Epidermal melanocyte (primary cell): Measurements from ENCODE around the gene CHST11.
"Not testable (repeated sequence)": the region's sequence is repeated elsewhere in the genome, so short reads cannot be mapped to it uniquely, and the experiment has no call there.

Experiments
- DNase-seq: peaks from one replicate; pipeline ENCODE4 v3.0.0; 2011; ENCODE audit warnings: low spot score; ENCODE audit not compliant: insufficient read length

CHST11 gene

DNA sequence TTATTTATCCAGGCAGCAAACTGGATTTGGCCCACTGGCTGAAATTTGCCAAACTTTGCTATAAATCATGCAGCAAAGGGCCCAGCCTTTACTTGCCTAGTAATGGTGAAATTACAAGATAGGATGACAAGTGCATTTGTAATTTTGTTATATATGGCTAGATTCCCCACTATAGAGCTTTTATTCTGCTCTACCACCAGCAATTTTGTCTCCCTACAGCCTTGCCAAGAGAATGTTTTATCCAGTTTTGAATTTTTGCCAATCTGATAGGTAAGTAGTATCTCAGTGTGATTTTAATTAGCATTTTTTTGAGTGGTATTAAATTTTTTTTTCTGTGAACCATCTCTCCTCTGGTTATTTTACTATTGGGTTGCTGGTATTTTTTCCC lies 339.7 kb downstream of the CHST11 start:
- DNase-seq = no peak

DNA sequence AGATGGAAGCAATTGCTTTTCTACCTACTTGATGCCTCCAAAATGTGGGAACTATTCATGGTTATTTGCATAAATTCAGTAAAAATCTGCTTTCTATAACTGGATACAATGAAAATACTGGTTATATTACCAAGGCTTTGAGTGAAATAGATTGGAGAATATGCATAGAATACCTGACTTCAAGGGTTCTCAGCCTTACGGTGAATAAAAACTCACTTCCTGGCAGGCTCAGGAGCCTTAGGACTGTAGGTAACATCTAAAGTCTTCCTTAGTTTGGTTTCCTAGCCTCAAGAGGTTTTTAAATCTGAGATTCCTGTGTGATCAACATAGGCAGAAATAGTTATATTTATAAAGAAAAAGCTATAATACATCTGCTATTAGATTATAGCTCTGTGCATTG lies 342.7 kb downstream of the CHST11 start:
- DNase-seq = no peak

DNA sequence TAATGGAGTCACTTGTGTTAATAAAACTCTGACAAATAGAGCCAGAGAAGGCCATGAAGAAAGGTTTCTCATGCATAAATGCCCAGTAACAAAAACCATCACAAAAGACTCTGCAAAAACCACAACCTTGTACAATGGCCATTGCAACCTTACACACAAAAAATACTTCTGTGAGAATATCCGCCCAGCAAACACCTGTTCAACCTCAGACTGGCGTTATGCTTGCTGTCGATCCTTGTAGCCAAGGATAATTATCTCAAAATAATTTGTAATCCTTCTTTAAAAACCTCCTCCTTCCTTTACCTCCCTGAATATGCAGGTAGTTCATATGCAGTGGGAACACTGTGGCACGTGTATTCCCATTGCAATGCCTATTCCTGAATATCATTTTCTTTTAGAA lies 344.3 kb downstream of the CHST11 start:
- DNase-seq = no peak

DNA sequence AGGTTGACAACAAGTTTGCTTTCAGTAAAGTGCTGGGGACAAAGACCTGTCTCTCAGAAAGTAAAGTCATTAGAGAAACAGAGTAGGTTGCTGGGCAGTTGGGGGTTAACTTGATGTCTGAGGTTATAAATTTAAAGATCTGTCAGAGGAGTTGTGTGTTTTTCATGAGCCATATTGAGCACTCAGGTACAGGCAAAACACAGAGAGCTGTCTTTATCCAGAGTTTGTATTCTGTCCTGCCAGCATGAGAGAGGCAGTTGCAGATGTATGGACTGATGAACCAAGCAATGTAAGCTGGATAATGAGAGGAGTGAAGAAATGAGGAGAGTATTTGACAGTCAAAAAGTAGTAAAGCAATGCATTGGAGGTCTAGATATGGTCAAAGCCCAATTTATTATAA lies 344.7 kb downstream of the CHST11 start:
- DNase-seq = no peak

DNA sequence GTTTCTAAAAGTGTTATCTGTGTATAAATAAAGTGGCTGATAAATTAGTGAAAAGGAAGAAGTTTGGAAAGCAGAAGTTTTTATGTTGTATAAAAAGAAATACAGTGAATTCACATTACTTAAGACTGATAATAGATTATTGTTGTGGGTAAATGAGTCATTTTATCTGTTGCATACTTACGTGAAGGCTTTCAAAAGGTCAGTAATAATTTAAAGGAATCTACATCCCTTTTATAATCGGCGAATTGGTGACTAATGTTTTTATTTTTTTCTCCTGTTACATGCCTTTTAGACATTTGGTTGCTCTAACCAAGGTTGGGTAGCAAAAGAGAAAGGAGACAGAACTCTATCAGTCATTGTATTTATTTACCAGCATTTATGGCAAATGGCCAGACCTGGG lies 345.5 kb downstream of the CHST11 start:
- DNase-seq = no peak

DNA sequence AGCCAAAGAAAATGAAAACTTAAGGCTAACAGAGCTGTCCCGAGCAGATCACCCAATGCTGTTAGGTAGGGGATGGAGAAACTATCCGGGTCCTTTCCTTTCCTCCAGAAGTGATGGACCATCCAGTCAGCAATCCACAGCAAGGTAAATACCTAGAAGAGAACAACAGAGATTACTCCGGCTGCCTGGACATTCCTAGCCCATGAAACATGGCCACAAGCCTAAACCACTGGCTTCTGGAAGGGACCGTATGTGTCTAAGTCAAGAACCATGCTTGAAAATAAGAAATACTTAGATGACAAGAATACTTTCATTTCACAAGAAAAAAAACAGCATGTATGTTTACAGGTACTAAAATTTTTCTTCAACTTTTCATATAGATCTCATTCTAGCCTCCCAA lies 348.4 kb downstream of the CHST11 start:
- DNase-seq = no peak

DNA sequence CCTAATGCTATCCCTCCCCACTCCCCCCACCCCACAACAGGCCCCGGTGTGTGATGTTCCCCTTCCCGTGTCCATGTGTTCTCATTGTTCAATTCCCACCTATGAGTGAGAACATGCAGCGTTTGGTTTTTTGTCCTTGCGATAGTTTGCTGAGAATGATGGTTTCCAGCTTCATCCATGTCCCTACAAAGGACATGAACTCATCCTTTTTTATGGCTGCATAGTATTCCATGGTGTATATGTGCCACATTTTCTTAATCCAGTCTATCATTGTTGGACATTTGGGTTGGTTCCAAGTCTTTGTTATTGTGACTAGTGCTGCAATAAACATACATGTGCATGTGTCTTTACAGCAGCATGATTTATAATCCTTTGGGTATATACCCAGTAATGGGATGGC lies 349.4 kb downstream of the CHST11 start:
- not testable (repeated sequence) for DNase-seq

DNA sequence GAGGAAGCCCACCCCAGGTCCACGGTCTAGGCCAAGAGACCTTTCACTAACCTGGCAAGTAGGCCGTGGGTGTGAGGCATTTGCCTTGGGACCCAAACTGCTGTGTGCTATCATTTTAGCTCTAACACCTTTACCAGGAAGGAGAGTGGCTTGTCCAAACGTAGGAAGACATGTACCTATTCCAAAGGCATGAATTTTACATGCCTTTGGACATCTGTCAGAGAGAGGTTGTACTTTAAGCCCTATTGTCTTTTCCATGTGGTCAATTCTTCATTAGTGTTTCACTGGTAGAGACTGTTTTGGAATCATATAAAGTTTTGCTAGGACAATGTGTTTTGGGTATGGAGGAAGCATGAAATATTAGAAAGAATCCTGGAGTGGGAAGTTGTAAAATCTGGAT lies 352.5 kb downstream of the CHST11 start:
- no peak for DNase-seq

DNA sequence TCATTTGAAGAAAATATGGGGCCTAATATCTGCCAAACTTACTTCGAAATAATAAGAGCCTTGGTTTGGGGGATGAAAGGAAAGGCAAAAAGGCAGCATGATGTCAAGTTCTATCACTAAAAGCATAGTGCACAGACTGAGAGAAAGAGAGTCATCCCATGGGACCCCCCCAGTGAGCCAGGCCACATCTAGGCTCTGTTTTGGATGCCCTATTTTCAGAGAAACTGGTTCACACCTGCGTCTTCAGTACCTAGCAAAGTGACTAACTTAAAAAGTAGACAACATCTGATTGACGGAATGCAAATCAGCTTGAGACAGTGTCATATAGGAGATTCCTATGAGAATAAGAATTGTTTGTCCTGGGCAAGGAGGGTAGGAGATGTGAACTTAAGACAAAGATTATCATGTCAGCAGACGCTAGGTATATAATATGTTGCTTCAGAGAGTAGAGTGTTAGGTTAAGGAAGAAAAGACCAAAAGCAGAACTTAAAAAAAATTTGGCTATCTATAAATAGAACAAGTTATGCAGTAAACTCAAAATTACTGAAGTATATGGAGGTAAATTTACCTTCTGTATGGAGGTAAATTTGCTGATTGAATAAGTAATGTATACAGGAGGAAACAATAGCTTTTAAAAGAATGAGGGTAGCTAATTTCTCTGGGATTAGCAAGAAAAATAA lies 353.1 kb downstream of the CHST11 start:
- no peak for DNase-seq
